ENCODE results near the gene GIGYF1.

DNA sequence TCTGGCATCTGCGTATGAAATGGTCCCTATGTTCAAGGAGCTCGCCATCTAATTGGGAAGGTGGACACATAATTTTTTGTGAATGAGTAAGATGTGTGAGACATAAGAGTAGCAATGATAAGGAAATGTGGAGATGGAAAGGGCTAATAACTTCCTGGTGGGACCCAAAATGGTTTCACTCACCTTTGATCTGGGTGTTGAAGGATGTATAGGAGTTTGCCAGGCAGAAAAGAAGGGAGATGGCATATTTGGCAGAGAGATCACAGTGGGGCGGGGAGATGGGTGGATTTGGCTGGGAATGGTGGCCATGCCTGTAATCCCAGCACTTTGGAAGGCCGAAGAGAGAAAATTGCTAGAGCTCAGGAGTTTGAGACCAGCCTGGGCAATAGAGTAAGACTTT, 16.4 kb upstream of the GIGYF1 start:
- TF ChIP-seq, protein P1, sequence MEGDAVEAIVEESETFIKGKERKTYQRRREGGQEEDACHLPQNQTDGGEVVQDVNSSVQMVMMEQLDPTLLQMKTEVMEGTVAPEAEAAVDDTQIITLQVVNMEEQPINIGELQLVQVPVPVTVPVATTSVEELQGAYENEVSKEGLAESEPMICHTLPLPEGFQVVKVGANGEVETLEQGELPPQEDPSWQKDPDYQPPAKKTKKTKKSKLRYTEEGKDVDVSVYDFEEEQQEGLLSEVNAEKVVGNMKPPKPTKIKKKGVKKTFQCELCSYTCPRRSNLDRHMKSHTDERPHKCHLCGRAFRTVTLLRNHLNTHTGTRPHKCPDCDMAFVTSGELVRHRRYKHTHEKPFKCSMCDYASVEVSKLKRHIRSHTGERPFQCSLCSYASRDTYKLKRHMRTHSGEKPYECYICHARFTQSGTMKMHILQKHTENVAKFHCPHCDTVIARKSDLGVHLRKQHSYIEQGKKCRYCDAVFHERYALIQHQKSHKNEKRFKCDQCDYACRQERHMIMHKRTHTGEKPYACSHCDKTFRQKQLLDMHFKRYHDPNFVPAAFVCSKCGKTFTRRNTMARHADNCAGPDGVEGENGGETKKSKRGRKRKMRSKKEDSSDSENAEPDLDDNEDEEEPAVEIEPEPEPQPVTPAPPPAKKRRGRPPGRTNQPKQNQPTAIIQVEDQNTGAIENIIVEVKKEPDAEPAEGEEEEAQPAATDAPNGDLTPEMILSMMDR (IDR thresholded peaks at IDR 0.05; ENCODE audit: low read length): no peak
- no peak for TF ChIP-seq EZH2 (optimal IDR thresholded peaks at IDR 0.05; ENCODE audit: low read depth, low read length)

Data from MM.1S (cell line).